ENCODE measurements around the gene KDM4B.

Gene KDM4B

DNA sequence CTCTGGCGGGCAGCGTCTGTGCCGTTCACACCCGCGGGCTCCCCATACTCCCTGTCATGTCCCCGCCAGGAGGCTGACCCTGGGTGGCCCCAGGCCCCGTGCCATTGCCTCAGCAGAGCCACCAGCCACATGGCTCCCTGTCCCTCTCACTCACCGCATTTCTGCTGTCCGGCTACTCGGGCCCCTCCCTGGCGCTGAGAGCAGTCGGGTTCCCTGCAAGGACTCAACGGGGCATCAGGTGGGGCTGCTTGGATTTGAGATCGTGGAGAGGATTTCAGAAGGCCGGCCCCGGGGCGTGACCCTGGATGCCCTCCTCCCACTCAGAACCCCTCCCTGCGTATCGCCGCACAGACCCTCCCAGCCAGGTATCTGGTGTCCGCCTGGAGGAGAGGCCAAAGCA lies 142.1 kb downstream of the KDM4B start:
- Histone ChIP-seq H3K36me3 (ENCODE audit: low read depth) (no peaks in the 10 kb centered on the region), H3K4me3 (ENCODE audit: severe bottlenecking) (no peak overlapping the region)

DNA sequence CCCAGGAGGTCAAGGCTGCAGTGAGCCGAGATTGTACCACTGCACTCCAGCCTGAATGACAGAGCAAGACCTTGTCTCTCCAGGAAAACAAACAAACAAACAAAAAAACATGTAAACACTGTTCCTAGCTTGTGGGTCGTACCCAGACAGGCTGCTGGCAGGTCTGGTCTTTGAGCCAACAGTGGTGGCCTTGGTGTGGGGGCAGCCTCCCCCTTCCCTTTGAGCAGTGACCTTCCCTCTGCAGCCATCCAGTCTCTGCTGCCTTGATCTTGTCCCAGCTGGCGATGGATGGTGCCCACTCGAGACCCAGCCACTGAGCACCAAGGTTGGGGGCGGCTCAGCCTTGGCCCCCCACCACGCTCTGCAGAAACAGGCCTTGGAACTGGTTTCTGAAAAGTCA lies 143.3 kb downstream of the KDM4B start:
- ATAC-seq (ENCODE audit: low read depth) (no peak), DNase-seq (ENCODE audit: low spot score) (no peak)
- Histone ChIP-seq H3K27ac (ENCODE audit: poor library complexity, severe bottlenecking) (no peak overlapping the region), H3K27me3 (ENCODE audit: insufficient read depth, poor library complexity, severe bottlenecking) (no peaks in the 10 kb centered on the region), H3K4me1 (ENCODE audit: insufficient read depth, poor library complexity, severe bottlenecking) (no peaks in the 10 kb centered on the region), H3K36me3 (ENCODE audit: low read depth) (no peaks in the 10 kb centered on the region), H3K9me3 (ENCODE audit: severe bottlenecking) (no peaks in the 10 kb centered on the region), H3K4me3 (ENCODE audit: severe bottlenecking) (no peak overlapping the region)
- TF ChIP-seq, protein P1, sequence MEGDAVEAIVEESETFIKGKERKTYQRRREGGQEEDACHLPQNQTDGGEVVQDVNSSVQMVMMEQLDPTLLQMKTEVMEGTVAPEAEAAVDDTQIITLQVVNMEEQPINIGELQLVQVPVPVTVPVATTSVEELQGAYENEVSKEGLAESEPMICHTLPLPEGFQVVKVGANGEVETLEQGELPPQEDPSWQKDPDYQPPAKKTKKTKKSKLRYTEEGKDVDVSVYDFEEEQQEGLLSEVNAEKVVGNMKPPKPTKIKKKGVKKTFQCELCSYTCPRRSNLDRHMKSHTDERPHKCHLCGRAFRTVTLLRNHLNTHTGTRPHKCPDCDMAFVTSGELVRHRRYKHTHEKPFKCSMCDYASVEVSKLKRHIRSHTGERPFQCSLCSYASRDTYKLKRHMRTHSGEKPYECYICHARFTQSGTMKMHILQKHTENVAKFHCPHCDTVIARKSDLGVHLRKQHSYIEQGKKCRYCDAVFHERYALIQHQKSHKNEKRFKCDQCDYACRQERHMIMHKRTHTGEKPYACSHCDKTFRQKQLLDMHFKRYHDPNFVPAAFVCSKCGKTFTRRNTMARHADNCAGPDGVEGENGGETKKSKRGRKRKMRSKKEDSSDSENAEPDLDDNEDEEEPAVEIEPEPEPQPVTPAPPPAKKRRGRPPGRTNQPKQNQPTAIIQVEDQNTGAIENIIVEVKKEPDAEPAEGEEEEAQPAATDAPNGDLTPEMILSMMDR (IDR thresholded peaks at IDR 0.05; ENCODE audit: poor library complexity, severe bottlenecking), result no peak

More for the DNA sequence above, 142.1 kb downstream of the KDM4B start:
- ATAC-seq (ENCODE audit: low read depth) (no peak), DNase-seq (ENCODE audit: low spot score) (no peak)
- Histone ChIP-seq H3K27ac (ENCODE audit: poor library complexity, severe bottlenecking) (no peak overlapping the region), H3K9me3 (ENCODE audit: severe bottlenecking) (no peaks in the 10 kb centered on the region), H3K27me3 (ENCODE audit: insufficient read depth, poor library complexity, severe bottlenecking) (no peaks in the 10 kb centered on the region), H3K4me1 (ENCODE audit: insufficient read depth, poor library complexity, severe bottlenecking) (no peaks in the 10 kb centered on the region)
- TF ChIP-seq, protein P1 (IDR thresholded peaks at IDR 0.05; ENCODE audit: poor library complexity, severe bottlenecking), result no peak

DNA sequence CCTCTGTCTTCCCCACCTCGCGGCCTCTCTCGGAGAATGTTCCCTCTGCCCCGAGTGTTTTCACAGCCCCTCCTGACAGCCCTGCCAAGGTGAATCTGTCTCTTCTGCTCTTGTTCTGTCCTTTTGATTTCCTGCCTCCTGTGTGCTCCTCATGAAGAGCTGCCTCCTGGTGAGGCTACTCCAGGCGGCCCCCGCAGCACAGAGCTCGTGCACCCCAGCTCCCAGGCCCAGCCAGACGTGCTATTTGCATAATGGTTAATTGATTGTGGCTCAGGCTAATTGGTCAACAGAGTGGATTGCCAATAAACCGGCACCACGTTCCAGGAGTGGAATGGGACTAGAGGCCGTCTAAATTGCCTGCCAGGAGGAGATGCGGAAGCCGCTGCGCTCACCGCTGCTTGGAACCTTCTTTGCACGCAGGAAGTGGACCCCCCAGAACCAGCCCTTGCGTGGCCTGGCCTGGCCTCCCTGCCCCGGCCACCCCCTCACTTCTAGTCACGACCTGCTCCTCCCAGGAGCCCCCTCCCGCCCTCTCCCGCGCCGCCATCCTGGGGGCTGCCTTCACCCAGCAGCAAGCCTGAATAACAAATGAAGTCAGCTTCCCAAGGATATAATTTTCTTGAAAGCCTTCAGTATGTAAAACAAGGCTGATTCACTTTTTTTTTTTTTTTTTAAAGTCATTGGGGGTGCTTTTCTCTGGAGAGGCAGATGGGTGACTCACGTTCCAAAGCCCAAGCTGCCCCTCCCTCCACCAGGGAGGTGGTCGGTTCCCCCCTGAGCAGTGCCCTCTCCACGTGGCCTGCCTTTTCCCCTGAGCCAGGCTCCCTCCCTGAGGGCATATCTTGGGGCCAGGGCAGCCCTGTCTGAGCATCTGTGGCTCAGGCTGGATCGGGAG lies 144.0 kb downstream of the KDM4B start:
- H3K36me3 ChIP-seq (ENCODE audit: low read depth), result no peaks in the 10 kb centered on the region
- no peak overlapping the region for H3K4me3 ChIP-seq (ENCODE audit: severe bottlenecking)
- H3K27me3 ChIP-seq (ENCODE audit: insufficient read depth, poor library complexity, severe bottlenecking), result no peaks in the 10 kb centered on the region
- no peaks in the 10 kb centered on the region for H3K4me1 ChIP-seq (ENCODE audit: insufficient read depth, poor library complexity, severe bottlenecking)
- TF ChIP-seq, protein P1 (IDR thresholded peaks at IDR 0.05; ENCODE audit: poor library complexity, severe bottlenecking), result no peak
- DNase-seq (ENCODE audit: low spot score), result no peak
- no peak overlapping the region for H3K27ac ChIP-seq (ENCODE audit: poor library complexity, severe bottlenecking)
- no peaks in the 10 kb centered on the region for H3K9me3 ChIP-seq (ENCODE audit: severe bottlenecking)
- ATAC-seq (ENCODE audit: low read depth), result no peak

DNA sequence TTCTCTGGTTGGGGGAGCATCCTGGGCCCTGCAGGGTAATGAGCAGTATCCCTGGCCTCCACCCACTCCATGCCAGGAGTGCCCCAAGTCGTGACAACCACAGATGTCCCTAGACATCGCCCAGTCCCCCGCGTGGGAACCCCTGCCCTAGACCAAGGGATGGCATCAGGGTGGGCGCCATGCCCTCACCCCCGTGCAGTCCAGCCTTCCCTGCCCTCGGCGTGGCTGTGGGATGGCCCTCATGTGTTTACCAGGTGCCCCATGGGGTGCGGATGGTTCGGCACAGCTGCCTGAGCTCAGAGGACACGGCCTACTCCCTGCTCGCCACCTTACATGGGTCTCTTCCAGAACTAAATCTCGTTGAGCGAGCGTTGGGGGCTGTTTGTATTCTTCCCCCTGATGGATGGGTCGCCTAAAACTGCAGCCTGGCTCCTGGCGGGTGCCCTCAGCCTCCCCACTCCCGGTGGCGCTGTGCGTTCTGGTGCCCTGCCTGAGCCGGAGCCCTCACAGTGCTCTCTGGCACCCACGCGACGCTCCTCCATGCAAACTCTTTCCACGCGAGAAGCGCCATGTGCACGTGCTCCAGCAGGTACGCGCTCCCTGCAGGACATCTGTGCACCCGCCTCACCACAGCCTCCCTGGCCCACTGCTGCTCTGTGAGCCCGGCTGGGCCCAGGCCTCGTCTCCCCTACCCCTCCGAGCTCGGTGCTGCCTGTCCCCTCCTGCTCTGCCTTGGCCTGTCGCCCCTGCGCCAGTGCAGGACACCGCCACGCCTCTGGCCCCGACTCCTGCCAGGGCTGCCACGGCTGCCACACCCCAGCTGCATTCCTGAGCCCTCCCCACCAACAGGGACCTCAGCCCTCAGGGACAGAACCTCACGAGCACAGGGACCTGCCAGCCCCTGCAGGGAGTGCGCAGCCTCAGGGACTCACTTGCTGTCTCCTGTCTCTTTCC lies 145.0 kb downstream of the KDM4B start:
- H3K27ac ChIP-seq (ENCODE audit: poor library complexity, severe bottlenecking), result no peak overlapping the region
- no peaks in the 10 kb centered on the region for H3K36me3 ChIP-seq (ENCODE audit: low read depth)
- DNase-seq (ENCODE audit: low spot score) (no peak), ATAC-seq (ENCODE audit: low read depth) (no peak)
- H3K4me3 ChIP-seq (ENCODE audit: severe bottlenecking), result no peak overlapping the region
- no peaks in the 10 kb centered on the region for H3K9me3 ChIP-seq (ENCODE audit: severe bottlenecking)
- no peaks in the 10 kb centered on the region for H3K27me3 ChIP-seq (ENCODE audit: insufficient read depth, poor library complexity, severe bottlenecking)
- TF ChIP-seq, protein P1 (IDR thresholded peaks at IDR 0.05; ENCODE audit: poor library complexity, severe bottlenecking), result no peak
- no peaks in the 10 kb centered on the region for H3K4me1 ChIP-seq (ENCODE audit: insufficient read depth, poor library complexity, severe bottlenecking)
